ENCODE data around the gene ANKRD40CL. TPM values are rescaled to one million over a fixed set of nuclear protein-coding genes. Genes with fewer than 3 reads are reported as not detected.

The ANKRD40CL gene
- total RNA-seq, 1 donor from 2014 or later: not detected

- TF ChIP-seq, protein P1, sequence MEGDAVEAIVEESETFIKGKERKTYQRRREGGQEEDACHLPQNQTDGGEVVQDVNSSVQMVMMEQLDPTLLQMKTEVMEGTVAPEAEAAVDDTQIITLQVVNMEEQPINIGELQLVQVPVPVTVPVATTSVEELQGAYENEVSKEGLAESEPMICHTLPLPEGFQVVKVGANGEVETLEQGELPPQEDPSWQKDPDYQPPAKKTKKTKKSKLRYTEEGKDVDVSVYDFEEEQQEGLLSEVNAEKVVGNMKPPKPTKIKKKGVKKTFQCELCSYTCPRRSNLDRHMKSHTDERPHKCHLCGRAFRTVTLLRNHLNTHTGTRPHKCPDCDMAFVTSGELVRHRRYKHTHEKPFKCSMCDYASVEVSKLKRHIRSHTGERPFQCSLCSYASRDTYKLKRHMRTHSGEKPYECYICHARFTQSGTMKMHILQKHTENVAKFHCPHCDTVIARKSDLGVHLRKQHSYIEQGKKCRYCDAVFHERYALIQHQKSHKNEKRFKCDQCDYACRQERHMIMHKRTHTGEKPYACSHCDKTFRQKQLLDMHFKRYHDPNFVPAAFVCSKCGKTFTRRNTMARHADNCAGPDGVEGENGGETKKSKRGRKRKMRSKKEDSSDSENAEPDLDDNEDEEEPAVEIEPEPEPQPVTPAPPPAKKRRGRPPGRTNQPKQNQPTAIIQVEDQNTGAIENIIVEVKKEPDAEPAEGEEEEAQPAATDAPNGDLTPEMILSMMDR (conservative IDR thresholded peaks at IDR 0.05): no peak
- DNase-seq (ENCODE audit: extremely low spot score, unreplicated experiment): no peak
- H3K4me3 Mint-ChIP-seq: no peak overlapping the region
- H3K9me3 Mint-ChIP-seq: no peaks in the 10 kb centered on the region
- no peaks in the 10 kb centered on the region for H3K27me3 Mint-ChIP-seq
- H3K4me1 Mint-ChIP-seq (ENCODE audit: unreplicated experiment): no peaks in the 10 kb centered on the region
- no peak overlapping the region for H3K27ac Mint-ChIP-seq
- no peaks in the 10 kb centered on the region for H3K36me3 Mint-ChIP-seq
Measured at GRCh38 chr17:50774225-50774803, 7.0 kb upstream of the ANKRD40CL start.

GRCh38 chr17:50771991-50772785 lies 4.9 kb upstream of the ANKRD40CL start:
- no peaks in the 10 kb centered on the region for H3K27me3 Mint-ChIP-seq
- TF ChIP-seq, protein P1 (conservative IDR thresholded peaks at IDR 0.05): no peak
- no peaks in the 10 kb centered on the region for H3K4me1 Mint-ChIP-seq (ENCODE audit: unreplicated experiment)
- H3K27ac Mint-ChIP-seq: no peak overlapping the region
- no peaks in the 10 kb centered on the region for H3K9me3 Mint-ChIP-seq
- H3K4me3 Mint-ChIP-seq: no peak overlapping the region
- no peak for DNase-seq (ENCODE audit: extremely low spot score, unreplicated experiment)
- H3K36me3 Mint-ChIP-seq: no peaks in the 10 kb centered on the region

- no peaks in the 10 kb centered on the region for H3K27me3 Mint-ChIP-seq
- peaks cover 8% of the 10 kb centered on the region for H3K4me1 Mint-ChIP-seq (ENCODE audit: unreplicated experiment)
- TF ChIP-seq, protein P1 (conservative IDR thresholded peaks at IDR 0.05): no peak
- H3K36me3 Mint-ChIP-seq: no peaks in the 10 kb centered on the region
- H3K4me3 Mint-ChIP-seq: no peak overlapping the region
- H3K9me3 Mint-ChIP-seq: no peaks in the 10 kb centered on the region
- H3K27ac Mint-ChIP-seq: no peak overlapping the region
- DNase-seq (ENCODE audit: extremely low spot score, unreplicated experiment): peak; percentile 3
Measured at GRCh38 chr17:50770346-50770745, 3.0 kb upstream of the ANKRD40CL start.

GRCh38 chr17:50769884-50770283 lies 2.6 kb upstream of the ANKRD40CL start:
- TF ChIP-seq, protein P1 (conservative IDR thresholded peaks at IDR 0.05): no peak
- Mint-ChIP-seq H3K36me3 (no peaks in the 10 kb centered on the region), H3K4me3 (no peak overlapping the region), H3K4me1 (ENCODE audit: unreplicated experiment) (peaks cover 12% of the 10 kb centered on the region), H3K27me3 (no peaks in the 10 kb centered on the region), H3K27ac (no peak overlapping the region), H3K9me3 (no peaks in the 10 kb centered on the region)
- DNase-seq (ENCODE audit: extremely low spot score, unreplicated experiment): peak; percentile 37

DNA sequence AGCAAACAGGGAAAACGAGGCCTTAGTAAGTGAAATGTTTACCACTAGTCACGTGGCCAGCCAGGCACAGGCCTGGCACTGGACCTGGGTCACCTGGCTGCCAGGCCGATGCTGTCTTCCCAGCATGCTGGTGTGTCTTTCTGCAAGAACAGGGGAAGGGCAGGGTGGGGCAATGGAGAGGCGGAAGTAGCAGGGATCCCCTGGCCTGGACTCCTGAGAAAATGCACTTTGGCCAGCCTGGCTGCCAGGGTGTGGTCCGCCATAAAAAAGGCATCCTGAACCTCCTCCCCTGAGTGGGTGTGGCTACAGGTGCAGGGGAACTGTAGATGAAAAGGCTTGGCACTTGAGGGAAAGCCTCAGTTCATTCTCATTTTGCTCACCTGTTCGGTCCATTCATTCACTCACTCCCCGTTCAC lies 1.0 kb upstream of the ANKRD40CL start:
- H3K9me3 Mint-ChIP-seq: no peaks in the 10 kb centered on the region
- TF ChIP-seq, protein P1 (conservative IDR thresholded peaks at IDR 0.05): no peak

More for the DNA sequence above, 1.0 kb upstream of the ANKRD40CL start:
- Mint-ChIP-seq H3K27ac (no peak overlapping the region), H3K4me3 (no peak overlapping the region), H3K36me3 (no peaks in the 10 kb centered on the region), H3K4me1 (ENCODE audit: unreplicated experiment) (peaks cover 24% of the 10 kb centered on the region), H3K27me3 (no peaks in the 10 kb centered on the region)
- DNase-seq (ENCODE audit: extremely low spot score, unreplicated experiment): peak; percentile 67
